Ramos (cell line): ENCODE results near the gene FUT7.
"Not testable (repeated sequence)": the region's sequence is repeated elsewhere in the genome, so short reads cannot be mapped to it uniquely, and the experiment has no call there.

Experiments
- in situ Hi-C: fragments of 300-500 bp; cut with MboI; formaldehyde crosslinking; loops from one replicate; pipeline ENCODE4 v1.14.3; 2022; ENCODE audit warnings: low sequenced_read_pairs; ENCODE audit not compliant: unreplicated experiment

FUT7 gene

DNA sequence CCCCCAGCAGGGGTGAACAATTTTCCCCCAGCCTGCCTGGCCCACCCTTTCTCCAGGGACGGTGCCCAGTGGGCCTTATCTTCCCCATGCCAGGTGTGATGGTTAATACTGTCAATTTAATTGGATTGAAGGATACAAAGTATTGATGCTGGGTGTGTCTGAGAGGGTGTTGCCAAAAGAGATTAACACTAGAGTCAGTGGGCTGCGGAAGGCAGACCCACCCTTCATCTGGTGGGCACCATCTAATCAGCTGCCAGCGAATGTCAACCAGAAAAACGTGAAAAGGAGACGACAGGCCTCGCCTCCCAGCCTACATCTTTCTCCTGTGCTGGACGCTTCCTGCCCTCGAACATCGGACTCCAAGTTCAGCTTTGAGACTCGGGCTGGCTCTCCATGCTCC, 5.6 kb upstream of the FUT7 start:
- in situ Hi-C loops = loop anchor here (5.0 kb wide), 1 partner anchor 245 kb away; the partner anchor contains the start of gene TMEM141

DNA sequence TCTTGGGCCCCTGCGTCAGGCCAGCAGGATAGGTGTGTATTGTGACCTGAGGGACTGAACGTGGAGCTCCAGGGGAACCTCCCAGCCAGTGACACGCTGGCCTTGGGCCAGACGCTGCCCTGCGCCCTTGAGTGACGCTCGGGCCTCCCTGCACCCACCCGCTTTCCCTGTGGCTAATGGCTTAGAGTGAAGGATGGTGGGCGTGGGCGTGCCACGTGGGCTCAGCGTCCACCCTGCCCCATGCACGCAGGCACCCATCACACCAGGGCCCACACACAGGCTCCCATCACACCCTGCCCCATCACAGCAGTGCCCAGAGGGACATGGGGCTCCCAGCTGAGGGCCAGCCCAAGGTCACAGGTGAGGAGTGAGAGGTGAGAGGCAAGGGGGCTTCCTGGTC, 5.1 kb upstream of the FUT7 start:
- in situ Hi-C loops = loop anchor here (5.0 kb wide), 1 partner anchor 245 kb away; the partner anchor contains the start of gene TMEM141

DNA sequence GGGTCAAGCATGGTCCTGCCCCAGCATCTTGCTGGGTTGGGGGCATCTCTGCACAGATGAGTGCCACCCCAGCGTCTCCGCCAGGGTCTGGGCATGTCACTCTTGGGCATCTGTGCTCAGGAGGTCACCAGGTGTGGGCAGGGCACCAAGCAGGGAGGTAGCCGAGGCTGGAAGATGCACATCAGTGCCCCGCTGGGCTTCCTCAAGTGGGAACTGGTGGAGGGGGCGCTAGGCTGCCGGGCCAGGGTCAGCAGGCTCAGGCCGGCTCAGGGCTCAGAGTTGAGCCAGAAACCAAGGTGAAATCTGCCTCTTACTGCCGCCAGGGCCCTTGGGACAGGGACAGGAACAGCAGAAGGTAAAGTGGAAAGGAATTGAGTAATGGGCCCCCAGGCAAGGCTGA, 4.0 kb upstream of the FUT7 start:
- in situ Hi-C loops = loop anchor here (5.0 kb wide), 1 partner anchor 244 kb away; the partner anchor contains the start of gene TMEM141

DNA sequence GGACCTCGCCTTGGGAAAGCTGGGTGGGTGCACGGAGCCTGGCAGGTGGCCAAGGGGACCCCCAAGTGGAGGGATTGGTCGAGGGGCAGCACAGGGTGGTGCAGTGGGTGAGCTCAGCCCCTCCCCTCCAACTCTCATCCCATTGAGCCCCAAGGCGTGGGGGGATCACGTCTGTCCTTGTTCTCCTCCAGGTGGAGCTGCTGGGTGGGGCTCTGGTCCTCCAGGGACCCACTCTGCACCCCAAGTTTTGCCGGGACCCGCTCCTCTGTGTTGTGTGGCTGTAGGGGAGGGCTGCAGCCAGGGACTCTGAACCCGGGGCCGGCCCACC, 3.6 kb upstream of the FUT7 start:
- in situ Hi-C loops = loop anchor here (5.0 kb wide), 1 partner anchor 243 kb away; the partner anchor contains the start of gene TMEM141

DNA sequence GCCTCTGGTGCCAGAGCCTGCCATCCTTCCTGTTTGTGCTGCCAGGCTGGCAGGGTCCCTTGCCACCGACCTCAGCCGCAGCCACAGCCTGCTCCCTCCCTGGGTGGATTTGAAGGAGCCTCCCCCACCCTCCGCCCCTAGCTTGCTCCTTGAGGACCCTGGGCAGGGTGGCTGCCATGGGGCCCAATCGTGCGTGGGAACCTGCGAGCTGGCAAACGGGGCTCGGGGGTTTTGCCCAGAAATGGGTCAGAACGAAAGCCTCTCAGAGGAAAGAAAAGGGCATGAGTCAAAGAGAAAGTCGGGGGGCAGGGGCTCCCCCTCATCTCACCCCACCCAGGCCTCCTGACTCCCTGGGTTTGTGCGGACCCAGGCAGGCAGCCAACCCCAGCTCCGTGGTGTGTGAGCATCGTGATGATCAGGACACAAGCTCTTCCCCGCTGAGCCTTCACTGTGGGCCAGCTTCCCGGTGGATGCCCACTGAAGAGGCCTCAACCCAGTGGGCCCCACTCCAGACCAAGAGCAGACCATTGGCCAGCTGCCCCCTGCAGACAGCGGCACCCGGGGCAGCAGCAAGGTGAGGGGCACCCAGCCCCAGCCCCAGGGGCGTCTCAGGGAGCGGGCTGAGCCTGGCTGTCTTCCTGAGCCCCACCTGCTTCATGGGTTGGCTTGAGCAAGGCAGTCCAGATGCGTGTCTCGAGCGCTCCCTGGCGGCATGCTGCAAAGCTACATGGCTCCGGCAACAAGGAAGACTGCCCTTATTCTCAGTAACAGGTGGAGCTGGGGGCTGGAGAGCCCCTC, 3.0 kb upstream of the FUT7 start:
- in situ Hi-C loops = loop anchor here (5.0 kb wide), 1 partner anchor 243 kb away; the partner anchor contains the start of gene TMEM141

DNA sequence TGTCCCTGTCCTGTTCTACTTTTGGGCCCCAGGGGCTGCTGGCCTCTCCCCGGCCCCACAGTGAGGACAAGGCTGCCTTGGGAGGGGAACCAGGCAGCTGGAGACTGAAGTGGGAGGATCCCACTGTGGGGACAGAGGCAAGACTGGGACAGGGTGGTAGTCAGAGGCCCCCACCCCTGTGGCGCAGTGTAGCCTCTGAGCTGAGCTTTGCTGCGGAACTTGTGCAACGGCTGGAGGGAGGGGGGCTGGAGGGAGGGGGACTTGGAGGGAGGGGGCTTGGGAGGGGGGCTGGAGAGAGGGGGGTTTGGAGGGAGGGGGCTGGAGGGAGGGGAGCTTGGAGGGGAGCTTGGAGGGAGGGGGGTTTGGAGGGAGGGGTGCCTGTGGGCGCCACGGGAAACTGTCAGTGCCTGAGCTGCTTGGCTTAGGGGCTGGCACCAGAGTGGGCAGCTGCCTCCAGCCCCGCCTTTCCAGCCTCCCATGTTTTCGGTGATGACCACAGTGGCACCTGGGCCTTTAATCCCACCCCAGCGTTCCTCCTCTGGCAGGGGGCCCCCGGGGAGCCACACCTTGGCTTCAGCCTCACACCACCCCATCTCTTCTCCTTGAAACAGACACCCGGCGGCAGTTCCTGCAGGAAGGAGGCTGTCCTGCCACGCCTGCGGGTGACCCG, 2.3 kb upstream of the FUT7 start:
- in situ Hi-C loops = no loop called here

DNA sequence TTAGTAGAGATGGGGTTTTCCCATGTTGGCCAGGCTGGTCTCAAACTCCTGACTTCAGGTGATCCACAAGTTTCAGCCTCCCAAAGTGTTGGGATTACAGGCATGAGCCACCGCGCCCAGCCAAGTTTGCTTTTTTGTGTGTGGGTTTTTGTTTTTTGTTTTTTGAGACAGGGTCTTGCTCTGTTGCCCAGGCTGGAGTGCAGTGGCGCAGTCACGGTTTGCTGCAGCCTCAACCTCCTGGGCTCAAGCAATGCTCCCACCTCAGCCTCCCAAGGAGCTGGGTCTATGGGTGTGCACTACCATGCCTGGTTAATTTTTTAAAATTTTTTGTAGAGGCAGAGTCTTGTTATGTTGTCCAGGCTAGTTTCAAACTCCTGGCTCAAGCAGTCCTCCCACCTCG, 1.6 kb upstream of the FUT7 start:
- in situ Hi-C loops = not testable (repeated sequence)

DNA sequence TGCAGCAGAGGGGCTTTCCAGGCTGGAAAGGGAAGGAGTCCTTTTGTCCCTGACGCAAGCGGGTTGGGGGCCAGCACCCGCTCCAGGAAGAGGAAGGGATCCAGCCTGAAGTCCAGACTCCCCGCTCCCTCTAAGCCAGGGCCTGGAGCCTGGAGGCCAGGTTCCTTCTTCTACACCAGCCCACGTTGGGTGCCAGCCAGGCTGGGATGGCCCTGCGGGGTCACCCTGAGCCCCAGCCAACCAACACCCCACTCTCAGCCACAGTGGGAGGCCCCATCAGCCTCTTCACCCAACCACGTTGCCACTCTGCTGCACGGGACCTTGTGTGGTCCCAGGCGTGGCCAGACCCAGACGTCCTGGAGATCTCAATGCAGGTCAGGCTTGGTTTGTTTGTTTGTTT, 970 bp upstream of the FUT7 start:
- in situ Hi-C loops = no loop called here

DNA sequence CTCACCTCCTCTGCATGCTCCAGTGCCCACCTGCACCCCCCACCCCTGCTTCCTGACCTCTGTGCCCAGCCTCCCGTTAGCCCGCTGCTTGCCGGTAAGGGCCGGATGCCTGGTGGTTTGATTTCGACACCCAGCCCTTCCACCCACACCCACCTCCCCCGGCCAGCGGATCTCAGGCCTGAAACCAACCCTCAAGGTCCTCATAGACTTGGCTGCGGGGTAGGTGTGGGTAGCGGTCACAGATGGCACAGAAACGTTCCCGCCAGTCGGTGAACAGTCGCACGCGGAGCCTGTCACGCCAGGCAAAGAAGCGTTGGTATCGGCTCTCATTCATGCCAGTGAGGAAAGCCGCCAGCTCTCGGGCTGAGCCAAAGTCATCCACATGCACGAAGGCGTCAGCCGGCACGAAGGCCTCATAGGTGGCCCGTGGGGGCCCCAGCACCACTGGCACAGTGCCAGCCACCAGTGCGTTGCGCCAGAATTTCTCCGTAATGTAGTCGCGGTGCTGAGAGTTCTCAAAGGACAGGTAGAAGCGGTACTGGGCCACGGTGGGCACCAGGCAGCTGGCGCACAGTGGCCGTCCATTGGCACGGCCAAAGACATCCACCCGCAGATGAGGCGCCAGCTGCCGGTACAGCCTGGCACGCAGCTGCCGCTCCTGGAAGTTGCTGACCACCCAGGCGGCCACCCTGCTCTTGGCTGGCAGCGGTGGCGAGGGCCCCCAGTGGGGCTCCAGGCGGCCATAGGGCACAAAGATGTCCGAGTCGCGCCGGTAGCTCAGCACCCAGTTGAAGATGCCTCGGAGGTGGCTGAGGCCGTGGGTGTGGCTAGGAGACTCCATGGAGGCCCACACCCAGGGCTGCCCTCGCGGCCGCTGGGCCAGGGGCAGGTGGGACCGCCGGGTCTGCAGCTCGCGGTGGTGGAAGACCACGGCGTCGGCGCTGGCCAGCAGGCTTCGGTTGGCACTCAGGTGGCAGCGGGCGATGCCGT, 1.1 kb downstream of the FUT7 start:
- in situ Hi-C loops = no loop called here

DNA sequence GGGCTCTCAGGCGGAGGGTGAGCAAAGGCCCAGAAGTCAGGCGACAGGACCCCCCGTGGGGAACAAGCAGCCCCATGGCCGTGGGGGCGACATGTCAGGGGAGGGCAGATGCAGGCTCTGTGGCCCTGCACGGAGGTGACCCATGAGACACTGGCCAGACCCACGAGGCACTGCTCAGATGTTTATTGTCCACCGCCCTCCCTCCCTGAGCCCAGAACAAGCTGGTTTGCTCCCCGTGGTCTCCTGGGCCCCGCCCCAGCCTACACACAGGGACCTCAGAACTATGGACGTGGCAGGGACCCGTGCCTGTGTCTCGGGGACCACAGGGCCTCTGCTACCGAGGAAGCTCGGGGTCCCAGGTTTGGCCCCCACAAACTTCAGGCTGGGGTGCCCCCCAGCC, 1.9 kb downstream of the FUT7 start:
- in situ Hi-C loops = no loop called here

DNA sequence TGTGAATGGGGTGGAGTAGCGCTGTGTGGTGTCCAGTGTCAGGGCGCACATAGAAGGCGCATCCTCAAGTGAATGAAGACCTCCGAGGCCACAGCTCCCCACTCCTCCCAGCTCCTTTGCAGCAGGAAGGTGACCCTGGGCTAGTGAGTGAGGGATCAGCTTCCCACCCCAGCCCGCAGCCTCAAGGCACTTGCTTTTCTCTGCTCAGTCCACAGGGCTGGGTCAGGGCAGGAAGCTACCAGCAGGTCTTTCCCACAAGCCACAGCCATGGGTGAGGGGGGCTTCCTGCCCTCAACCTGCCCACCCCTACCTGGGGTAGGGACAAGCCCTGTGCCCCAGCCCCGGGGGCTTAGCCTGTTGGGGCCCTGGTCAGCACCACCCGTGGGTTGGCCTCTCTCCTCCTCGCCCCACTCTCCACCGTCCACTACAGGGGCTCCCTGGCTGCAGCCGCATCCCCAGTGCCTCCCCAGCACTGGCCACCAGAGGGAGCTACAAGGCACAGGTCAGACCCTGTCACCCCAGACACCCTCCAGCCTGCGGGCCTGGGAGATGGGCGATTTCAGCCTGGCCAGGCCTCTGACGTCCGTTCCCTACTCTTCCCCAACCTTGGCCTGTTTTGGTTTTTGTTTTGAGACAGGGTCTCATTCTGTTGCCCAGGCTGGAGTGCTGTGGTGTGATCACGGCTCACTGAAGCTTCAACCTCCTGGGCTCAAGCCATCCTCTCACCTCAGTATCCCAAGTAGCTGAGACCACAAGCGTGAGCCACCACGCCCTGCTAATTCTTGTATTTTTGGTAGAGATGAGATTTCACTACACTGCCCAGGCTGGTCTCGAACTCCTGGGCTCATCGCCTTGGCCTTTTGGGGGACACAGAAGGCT, 2.6 kb downstream of the FUT7 start:
- in situ Hi-C loops = loop anchor here (5.0 kb wide), 1 partner anchor 77 kb away; the partner anchor contains the start of gene LCN12

DNA sequence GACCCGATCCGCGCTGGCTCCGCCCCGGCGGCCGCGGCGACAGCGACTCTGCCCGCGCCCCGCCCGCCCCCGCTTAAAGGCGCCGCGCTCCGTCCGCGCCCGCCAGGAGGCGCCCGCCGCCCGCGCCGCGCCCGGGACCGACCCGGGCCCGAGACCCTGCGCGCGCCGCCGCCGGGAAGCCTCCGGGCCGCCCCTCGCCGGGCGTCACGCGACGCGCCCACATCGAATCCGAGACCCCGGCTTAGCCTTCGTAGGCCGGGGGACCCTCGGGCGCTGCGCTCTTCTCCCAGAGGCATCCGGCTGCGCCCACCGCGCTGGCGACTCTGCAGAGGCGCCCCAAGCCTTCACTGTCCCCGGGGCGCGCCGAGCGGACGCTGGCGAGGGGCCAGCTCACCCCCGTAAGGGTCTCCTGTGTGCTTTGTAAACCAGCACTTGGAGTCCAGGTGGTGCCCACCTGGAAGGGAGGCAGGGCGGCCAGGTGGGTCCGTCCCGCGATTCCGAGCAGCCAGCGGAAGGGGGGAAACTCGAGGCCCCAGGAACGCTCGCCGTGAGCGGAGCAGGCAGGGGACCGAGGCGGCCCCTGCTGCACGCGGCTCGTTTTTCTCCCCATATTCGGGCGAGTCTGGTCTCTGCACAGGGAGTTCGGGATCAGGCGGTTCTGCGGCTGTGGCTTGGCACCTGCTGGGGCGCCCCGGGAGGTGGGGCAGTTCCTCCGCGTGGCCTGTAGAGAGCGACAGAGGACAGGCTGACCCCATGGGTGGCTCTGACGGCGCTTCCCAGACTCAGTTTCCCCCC, 3.4 kb downstream of the FUT7 start:
- in situ Hi-C loops = loop anchor here (5.0 kb wide), 1 partner anchor 76 kb away; the partner anchor contains the start of gene LCN12

DNA sequence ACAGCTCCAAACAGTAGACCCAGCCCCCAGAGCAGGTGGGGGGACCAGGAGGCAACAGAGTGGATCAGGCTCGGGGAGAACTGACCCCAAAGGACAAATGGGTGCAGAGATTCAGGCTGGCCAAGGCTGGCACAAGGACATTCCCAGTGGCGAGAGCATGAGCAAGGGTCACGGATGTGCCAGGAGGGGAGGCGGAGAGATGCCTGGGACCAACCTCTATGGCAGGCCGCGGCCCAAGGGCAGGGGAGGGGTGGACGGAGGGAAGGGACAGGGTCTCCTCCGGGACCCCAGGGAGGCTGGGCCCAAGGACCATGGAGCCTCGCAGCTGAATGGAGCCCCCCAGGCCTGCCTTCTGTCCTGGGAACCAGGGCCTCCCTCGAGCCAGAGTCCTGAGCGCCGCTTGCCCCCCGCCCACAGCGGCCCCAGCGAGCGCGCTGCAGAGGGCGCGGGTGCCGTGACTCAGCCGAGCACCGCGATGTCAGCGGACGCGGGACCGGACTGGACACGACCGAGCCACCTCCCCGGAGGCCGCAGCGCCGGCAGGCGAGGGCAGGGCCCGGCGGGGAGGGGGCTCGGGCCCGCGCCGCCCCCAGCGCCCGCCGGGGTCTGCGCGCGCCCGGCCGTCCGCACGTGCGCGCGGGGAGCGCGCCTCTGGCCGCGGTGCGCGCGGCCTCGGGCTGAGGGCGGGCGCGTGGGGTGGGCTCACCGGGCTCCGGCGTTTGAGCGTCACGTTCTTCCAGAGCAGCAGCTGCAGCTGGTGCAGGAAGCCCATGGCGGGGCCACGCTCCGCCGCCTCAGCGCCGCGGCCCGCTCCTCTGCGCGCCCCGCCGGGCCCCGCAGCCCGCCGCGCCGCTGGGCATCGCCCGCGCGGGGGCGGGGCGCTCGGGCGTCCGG, 4.3 kb downstream of the FUT7 start, which contains the start of gene ABCA2:
Gene ABCA2 (minus strand): TSS at position 869 of the 894 bp plus-strand sequence. CDS start 97 bp downstream, at position 772.
- in situ Hi-C loops = loop anchor here (5.0 kb wide), 1 partner anchor 75 kb away; the partner anchor contains the start of gene LCN12

DNA sequence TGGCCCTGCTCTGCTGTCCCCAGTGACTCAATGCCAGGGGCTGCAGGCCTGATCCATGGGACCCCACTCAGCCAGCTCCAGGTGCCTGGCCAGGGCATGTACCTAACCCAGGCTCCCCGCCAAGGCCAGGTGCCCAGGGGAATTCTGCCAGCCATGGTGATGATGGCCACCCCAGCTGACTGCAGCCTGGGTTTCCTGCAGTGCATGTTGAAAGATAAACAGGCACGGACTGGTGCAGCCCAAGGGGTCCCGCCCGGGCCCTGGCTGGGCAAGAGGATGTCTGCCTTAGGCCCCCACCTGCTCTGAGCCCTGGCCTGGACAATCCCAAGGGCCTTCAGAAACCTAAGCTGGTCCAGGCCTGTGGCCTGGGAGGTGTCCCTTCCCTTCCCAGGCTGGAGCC, 5.1 kb downstream of the FUT7 start:
- in situ Hi-C loops = loop anchor here (5.0 kb wide), 1 partner anchor 75 kb away; the partner anchor contains the start of gene LCN12

DNA sequence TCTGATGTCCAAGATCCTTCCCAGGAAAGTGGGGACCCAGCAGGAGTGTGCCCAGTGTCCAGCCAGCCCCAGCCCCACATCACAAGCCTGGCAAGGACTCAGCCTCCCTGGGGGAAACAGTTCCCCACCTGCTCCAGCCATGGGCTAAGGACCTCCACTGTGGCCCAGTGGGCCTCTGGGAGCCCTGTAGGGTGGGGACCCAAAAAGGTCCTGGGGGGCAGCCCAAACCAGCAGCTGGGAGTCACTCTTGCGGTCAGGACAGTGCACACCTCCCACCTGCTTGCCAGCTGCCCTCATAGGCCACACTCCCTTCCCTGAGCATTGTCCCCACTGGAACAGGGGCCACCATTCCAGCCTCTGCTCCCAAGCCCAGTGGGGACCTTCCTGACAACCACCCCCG, 5.5 kb downstream of the FUT7 start:
- in situ Hi-C loops = loop anchor here (5.0 kb wide), 1 partner anchor 74 kb away; the partner anchor contains the start of gene LCN12

DNA sequence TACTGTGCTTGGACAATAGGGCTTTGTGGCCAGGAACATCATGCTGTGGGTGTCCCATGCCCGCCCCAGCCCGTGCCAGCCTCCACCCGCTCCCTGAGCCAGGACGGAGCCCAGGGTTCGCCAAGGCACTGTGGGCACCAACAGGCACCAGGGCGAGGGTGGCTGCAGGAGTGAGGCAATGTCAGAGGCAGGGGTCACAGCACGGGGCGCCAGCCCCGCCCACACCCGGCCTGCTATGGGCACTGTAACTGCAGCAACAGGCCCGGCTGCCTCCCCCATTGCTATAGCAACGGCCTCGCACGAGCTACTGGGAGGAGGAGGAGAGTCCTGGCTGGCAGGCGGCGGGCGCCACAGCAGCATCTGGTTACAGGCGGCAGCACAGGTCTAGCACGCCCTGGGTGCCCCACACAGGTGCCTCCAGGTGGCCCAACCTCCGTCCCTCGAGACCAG, 6.3 kb downstream of the FUT7 start:
- in situ Hi-C loops = loop anchor here (5.0 kb wide), 1 partner anchor 73 kb away; the partner anchor contains the start of gene LCN12

DNA sequence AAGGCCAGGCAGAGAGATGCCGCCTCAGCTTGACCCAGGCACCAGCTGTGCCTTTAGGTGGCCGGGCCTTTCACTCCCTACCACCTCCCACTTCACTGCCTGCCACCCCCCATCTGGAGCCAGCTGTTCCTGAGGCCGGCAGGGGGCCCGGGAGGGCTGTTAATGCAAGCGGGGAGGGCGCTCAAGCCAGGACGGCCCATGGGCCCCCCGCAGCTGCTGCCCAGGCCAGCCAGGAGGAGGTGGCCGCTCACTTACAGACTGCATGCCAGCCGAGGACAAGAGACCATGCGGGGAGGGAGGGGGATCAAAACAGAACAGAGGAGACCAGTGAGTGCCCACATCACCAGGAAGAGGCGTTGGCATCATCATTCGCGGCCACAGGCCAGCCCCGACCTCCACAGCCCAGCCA, 8.3 kb downstream of the FUT7 start:
- in situ Hi-C loops = no loop called here
